HG02623 (cell line): Measurements from ENCODE around the gene JAGN1.
"Not testable (repeated sequence)": the region's sequence is repeated elsewhere in the genome, so short reads cannot be mapped to it uniquely, and the experiment has no call there.

ENCODE experiments used
- ATAC-seq: cut with Tn5 transposase; IDR thresholded peaks from one replicate; pipeline ENCODE4 v1.9.1; 2021; ENCODE audit warnings: moderate library complexity; ENCODE audit not compliant: unreplicated experiment

JAGN1 gene

DNA sequence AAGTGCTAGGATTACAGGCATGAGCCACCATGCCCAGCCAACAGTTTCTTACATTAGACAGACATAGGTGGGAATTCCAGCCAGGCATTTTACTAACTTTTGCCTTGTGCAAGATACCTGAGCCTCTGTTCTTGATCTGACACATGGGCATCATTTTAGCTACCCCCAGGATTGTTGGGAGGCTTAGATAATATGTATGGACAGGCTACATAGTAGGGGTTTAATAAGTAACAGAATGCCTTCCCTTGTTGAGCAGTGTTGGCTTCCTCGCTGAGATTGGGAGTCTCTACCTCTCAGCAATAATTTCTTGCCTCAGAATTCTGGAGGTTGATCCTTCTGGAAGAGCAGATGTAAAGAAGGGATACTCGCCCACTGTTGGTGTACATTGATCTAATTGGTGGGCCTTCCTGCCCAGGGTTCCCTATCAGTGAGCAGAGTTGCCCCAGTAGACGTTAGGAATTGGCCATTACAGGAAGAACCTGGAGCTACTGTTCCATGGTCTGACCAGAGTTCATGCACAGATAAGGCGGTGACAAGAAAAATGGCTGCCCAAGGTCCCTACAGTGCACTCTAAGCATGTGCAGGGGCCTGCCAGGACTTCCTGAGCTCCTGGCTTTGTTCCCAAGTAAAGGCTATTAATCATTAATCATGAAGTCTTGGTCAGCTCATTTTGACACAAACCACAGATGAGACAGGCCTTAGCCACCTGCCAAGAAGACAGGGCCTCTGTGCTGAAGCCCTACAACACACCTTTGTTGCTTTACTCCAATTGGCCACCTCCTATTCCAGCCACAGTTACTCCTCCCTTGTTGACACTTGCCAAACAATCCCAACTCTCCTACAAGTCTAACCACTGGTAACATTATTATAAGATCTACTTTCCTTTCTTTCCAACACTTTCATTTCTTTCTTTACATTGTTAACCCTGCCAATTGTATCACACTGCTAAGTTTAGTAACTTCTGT is 7.3 kb downstream of the JAGN1 start:
- no peak for ATAC-seq

DNA sequence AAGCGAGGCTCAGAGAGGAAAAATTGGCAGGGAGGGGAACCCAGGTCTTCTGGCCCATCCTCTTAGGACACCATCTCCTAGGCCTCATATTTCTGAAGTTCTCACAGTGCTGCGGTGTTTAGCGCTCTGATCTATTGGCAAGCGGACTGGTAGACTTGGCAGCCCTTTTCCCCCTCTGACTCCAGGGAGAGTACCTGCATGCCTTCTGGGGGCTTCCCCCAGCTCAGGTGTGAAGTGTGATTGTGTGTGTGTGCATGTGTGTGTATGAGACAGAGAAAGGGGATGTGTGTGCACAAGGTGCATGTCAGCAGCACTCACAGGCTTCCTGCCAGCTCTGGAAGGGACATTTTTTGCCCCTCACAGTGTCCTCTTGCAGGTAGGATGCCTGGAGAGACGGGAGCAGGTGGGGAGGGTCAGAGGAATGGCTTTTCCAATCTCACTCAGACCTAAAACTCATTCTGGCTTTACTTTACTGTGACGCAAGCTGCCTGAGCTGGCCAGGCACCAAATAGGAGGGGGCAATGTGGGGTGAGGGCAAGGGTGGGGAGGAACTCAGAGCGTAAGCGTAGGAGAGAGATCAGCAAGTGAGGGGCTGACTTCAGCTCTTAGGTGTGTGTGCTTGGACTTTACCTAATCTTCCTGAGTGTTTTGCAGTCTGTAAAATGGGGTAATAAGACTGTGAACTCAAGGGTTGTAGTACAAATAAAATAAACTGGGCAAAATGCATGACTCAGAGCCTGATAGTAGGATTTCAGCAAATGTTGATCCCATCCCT is 8.2 kb downstream of the JAGN1 start:
- no peak for ATAC-seq

DNA sequence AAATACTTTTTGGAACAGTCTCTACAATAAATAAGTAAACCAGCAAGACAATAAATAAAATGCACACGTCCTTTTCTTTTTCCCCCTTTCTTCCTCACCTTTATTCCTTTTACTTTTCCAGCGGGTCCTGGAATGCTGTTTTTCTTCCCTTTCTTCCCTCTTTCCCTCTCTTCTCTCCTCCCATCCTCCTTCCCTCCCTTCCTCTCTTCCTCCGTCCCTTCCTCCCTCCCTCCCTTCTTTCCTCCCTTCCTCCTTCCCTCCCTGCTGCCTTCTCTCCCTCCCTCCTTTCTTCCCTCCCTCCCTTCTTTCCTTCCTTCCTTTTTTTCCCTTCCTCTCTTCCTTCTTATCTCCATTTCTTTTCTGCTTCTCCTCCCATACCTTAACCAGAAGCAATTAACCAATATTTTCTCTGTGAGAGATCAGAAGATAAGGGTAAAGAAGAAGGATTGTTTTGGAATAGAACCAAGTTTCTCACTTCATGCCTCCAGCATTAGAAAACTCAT is 8.9 kb downstream of the JAGN1 start:
- no peak for ATAC-seq

DNA sequence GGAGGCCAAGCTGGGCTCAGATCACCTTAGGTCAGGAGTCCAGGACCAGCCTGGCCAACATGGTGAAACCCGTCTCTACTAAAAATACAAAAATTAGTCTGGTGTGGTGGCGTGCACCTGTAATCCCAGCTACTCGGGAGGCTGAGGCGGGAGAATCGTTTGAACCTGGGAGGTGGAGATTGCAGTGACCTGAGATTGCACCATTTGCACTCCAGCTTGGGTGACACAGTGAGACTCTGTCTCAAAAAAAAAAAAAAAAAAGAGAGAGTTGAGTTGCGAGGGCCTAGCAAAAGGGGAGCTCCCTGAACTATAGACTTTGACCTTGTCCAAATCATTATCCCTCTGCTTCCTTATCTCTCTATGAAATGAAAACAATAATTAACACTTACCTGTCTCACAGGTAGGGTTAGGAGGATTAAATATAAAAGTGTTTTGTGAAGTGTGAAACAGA is 10.6 kb downstream of the JAGN1 start:
- ATAC-seq = not testable (repeated sequence)

DNA sequence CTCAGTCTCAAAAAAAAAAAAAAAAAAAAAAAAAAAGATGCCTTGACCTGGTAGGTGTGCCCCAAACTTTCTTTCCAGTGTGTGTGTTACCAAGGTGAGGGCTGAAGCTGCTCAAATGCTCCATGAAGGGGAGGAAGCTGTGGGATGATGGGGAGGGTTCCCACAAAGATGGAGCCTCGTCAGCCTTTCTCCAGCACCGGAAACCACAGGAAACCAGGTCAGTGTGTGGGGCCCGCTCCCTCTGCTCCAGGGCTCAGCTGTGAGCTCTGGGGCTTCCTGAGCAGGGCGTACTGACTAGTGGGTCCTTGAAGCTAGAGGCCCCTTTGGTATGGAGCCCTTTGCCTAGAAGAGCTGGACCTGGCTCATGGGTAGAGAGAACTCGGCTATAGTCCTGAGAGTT is 11.6 kb downstream of the JAGN1 start:
- ATAC-seq = no peak

DNA sequence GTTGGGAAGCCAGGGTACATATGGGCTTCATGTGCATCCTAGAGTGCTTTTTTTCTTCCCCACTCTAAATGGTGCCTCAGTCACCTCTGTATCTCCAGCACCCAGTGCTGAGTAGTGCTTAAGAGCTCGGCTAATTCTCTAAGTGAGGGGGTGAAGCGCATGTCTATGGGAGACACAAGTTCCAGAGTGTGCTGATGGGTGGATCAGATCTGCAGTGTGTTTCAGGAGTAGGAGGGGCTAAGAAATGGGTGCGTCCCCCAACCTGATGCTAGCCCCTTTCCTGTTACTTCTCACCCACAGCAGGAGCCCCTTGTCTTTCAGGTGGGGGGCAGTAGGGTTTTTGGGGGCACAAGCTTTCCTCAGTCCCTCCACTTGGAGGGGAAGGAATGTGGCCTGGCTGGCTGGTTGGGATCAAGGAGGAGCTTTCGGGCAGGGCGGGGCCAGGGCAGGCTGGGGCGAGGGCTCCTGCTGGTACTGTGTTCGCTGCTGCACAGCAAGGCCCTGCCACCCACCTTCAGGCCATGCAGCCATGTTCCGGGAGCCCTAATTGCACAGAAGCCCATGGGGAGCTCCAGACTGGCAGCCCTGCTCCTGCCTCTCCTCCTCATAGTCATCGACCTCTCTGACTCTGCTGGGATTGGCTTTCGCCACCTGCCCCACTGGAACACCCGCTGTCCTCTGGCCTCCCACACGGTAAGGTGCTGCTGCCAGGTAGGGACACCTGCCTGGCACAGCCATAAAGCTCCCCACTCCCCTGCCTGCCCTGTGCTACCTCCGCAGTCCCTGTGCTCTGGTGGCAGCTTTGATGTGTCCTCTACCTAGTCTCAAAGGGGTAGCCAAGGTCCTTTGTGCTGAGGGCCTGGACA is 12.2 kb downstream of the JAGN1 start, which contains the start of gene IL17RE:
Gene IL17RE (plus strand): TSS at position 477 of the 866 bp plus-strand sequence. CDS start 85 bp downstream, at position 562.
- ATAC-seq = no peak

DNA sequence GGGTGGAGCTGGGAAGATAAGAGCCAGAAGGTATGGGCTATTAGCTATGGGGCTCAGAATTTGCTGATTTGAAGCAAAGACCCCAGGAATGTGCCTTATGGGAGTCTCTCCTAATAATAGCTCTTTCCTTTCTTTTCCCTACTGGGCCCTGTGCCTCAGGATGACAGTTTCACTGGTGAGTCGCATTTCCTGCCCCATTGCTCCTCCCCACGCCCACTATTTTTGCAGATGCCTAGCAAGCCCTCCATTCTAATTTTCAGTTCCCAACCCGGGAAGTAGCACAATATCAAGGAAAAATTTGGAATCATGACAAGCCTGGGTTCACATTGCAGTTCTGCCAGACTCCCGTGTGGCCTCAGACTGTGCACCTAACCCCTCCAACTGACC is 12.8 kb downstream of the JAGN1 start:
- no peak for ATAC-seq

DNA sequence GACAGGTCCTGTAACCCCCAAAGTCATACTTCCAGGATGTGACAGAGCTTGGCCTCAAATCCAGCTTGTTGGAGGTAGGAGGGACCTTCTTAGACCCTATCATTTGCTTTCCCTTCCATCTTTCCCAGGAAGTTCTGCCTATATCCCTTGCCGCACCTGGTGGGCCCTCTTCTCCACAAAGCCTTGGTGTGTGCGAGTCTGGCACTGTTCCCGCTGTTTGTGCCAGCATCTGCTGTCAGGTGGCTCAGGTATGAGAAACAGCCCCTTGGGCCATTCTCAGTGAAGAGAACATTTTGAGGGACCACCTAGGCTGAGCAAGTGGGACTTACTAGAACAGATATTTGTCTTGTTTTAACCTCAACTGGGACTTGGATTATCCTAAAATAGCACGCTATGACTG is 13.5 kb downstream of the JAGN1 start:
- ATAC-seq = no peak

DNA sequence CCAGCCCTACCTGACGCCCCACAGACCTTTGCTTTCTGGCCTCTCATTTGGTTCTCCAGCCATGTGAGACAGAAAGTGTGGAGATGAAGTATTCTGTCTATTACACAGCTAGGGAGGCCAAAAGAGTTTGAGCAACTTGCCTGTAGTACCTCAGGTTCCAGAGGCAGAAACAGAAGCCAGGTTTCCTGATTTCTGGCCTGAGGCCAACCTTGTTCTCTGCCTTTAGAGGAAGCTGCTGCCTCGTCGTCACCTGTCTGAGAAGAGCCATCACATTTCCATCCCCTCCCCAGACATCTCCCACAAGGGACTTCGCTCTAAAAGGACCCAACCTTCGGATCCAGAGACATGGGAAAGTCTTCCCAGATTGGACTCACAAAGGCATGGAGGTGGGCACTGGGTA is 16.1 kb downstream of the JAGN1 start:
- no peak for ATAC-seq

DNA sequence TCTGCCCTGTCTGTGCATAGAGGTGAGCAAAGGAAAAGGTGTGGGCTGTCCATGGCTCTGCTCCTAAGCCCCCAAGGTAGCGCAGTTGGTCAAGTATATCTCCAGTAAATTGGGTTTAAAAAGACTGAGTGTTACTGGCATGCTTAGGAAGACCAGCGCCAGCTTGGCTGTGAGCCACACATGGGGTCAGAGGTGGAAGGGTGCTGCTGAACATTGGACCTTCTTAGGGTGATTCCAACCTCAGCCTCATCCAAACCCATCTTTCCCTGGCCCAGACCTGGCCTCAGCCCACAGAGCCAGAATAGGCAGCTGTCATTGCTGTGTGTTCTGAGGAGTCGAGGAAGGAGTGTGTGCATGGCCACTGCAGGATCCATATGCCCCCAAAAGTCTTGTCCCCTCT is 17.9 kb downstream of the JAGN1 start:
- ATAC-seq = no peak

DNA sequence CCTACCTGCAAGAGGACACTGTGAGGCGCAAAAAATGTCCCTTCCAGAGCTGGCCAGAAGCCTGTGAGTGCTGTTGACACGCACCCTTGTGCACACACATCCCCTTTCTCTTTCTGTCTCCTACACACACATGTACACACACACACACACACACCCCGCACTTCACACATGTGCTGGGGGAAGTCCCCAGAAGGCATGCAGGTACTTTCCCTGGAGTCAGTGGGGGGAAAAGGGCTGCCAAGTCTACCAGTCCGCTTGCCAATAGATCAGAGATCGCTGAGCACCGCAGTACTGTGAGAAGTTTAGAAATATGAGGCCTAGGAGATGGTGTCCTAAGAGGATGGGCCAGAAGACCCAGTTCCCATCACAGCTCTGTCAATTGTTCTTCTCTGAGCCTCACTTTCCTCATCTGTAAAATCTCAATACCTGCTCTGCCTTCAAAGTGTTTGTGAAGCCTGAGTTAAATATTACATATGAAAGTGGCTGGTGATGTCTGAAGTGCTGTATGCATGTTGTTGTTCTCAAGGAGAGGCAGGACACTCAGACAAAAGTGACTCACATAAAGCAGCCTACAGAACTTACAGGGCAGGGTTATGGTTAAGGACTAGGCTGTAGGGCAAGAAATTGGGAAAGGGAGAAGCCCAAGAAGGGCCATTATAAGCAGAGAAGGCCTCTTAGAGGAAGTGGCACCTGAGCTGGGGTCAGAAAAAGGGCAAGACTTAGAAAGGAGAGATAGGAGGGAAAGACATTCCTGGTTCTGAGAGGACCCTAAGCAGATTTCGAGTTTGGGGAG is 19.0 kb downstream of the JAGN1 start:
- ATAC-seq = no peak

DNA sequence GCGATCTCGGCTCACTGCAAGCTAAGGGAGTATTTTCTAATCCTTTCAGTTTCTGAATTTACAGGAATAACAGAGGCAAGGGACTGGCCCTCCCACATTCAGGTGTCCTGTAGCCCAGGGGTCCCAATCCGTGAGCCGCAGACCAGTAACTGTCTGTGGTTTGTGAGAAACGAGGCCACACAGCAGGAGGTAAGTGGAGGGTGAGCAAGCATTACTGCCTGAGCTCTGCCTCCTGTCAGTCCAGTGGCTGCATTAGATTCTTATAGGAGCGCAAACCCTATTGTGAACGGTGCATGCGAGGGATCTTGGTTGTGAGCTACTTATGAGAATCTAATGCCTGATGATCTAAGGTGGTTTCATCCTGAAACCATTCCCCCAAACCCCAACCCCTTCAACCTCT is 21.5 kb downstream of the JAGN1 start:
- no peak for ATAC-seq

DNA sequence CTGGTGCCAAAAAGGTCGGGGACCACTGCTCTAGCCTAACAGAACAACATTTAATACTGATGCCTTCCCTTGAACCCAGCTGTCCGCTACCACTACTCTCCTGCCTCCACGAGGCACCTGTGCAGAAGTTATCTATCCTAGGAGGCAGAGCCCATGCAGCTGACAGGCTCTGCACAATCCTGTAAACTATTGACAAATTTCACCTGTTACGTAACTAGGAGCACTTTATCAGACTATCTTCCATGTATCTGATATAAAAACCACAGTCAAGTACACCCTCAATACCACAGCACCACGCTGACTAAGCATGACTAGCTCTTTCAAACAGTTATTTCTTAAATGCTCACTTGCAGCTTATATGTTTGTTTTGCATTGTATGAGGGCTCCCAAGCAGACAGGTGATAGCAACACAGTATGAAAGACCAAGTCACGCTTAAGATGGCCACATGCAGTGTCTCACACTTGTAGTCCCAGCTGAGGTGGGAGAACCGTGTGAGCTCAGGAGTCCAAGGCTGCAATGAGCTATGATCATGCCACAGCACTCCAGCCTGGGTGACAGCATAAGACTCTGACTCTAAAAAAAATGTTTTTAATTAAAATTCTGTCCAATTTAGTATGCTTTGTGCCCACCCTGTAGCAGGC is 22.0 kb downstream of the JAGN1 start:
- no peak for ATAC-seq

DNA sequence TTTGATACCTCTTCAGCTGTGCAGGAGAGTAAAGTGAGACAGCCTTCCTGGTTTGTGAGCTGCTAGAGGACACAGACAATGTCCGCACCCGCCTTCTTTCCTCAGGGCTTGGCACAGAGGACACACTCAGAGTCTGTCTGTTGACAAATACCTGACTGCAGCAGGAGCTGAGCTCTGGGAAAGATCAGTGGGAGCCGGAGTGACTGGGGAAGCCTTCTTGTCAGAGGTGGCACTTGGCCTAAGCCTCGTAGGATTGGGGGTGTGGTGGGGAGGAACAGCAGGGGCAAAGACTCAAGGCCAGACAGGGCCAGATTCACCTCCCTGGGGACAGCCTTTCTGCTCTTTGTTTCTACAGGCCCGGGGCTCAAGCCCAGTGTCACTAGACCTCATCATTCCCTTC is 23.2 kb downstream of the JAGN1 start:
- ATAC-seq = no peak

DNA sequence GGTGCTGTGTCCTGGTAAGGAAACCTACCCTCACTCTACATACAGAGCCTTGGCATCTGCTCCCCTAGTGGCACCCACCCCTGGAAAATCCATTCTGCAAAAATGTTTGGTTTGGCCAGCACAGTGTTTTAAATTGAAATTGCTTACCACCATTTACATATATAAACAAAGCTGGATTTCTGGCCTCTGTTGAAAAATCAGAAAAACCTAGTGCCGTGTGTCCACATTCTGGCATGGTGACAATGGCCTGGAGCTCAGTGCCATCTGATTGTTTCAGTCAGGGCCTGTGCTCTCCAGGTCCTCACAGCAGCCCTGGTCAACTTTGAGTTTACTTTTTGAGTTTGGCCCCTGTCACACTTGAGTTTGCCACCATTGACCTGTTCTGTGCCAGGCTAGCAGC is 23.6 kb downstream of the JAGN1 start:
- ATAC-seq = no peak

DNA sequence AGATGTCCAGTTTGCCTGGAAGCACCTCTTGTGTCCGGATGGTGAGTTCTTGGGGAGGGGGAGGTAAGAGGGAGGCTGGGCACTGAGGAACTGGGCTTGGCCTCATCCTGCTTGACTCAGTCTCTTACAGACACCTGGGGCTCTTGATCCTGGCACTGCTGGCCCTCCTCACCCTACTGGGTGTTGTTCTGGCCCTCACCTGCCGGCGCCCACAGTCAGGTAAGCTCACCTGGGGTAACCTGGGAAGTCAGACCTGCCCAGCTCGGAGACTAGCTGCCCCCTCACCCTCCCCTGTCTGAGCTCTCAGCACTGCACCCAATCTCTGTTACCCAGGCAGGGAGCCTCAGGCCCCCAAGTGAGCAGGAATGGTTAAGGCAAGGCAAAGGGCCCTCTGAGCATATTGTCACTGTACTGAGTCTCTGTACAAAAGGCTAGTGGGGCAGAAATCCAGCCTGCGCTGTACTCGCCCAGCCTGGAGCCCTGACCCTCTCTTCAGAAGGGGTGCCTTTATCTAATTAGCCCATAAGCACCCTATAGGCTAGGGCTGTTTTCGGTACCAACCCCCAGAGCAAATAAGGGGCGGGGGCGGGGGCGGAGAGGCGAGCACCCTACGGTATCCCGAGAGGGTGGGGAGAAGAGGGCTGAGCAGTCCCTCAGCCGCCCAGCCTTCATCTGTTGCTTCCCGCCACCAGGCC is 24.3 kb downstream of the JAGN1 start:
- ATAC-seq = no peak

DNA sequence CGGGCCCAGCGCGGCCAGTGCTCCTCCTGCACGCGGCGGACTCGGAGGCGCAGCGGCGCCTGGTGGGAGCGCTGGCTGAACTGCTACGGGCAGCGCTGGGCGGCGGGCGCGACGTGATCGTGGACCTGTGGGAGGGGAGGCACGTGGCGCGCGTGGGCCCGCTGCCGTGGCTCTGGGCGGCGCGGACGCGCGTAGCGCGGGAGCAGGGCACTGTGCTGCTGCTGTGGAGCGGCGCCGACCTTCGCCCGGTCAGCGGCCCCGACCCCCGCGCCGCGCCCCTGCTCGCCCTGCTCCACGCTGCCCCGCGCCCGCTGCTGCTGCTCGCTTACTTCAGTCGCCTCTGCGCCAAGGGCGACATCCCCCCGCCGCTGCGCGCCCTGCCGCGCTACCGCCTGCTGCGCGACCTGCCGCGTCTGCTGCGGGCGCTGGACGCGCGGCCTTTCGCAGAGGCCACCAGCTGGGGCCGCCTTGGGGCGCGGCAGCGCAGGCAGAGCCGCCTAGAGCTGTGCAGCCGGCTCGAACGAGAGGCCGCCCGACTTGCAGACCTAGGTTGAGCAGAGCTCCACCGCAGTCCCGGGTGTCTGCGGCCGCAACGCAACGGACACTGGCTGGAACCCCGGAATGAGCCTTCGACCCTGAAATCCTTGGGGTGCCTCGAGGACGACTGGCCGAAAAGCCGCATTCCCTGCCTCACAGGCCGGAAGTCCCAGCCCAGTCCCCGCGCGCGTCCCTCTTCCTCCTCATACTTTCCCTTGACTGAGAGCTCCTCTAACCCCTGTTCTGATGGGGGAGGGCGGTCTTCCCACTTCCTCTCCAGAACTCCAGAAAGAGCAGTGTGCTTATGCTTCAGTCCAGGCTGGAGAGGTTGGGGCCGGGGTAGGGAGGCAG is 25.1 kb downstream of the JAGN1 start:
- no peak for ATAC-seq

DNA sequence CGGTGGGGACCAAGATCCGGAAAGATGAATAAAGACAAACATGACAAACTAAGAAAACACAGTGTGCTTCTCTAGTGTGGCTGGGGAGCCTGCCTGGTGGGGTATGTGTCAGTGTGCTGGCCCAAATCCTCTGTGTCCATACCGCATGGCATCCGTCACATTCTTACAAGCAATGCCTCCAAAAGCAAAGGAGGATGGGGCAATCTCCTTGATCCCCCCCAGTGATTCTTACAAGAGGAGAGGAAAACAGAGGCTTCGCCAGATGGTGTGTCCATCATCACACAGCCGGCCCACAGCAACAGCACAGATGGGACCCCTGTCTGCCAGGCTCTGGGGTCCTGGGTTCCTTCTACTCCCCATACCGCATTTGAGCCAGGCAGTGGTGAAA is 25.9 kb downstream of the JAGN1 start:
- no peak for ATAC-seq
